DMS 273 treated with DMSO at 0.1 percent for 48 hours (cell line): Measurements from ENCODE around the gene SENP6.
"Not testable (repeated sequence)": the region's sequence is repeated elsewhere in the genome, so short reads cannot be mapped to it uniquely, and the experiment has no call there.

Experiments used
- DNase-seq: peaks from one replicate; lab custom pipeline; 2025; lab: John Stamatoyannopoulos, UW

Gene SENP6

GRCh38 chr6:75601304-75602245 lies at the start of gene SENP6:
Gene SENP6 (plus strand): TSS chr6:75601880. CDS start chr6:75602525, 645 bp downstream.
- DNase-seq = peak; percentile 56

GRCh38 chr6:75556240-75556639 lies 45.4 kb upstream of the SENP6 start:
- DNase-seq = no peak

GRCh38 chr6:75557068-75557467 lies 44.6 kb upstream of the SENP6 start:
- DNase-seq = no peak

- DNase-seq = no peak
These were observed 38.6 kb upstream of the SENP6 start for GRCh38 chr6:75563032-75563431.

GRCh38 chr6:75566137-75566767 lies 35.4 kb upstream of the SENP6 start:
- no peak for DNase-seq

- no peak for DNase-seq
These were observed 33.6 kb upstream of the SENP6 start for GRCh38 chr6:75568100-75568499.

GRCh38 chr6:75568965-75569364 lies 32.7 kb upstream of the SENP6 start:
- no peak for DNase-seq

- DNase-seq = not testable (repeated sequence)
These were observed 31.0 kb upstream of the SENP6 start for GRCh38 chr6:75570671-75571070.

GRCh38 chr6:75572072-75572471 lies 29.6 kb upstream of the SENP6 start:
- DNase-seq = no peak

GRCh38 chr6:75579951-75580350 lies 21.7 kb upstream of the SENP6 start:
- no peak for DNase-seq

GRCh38 chr6:75581231-75581630 lies 20.4 kb upstream of the SENP6 start:
- DNase-seq = no peak

- DNase-seq = not testable (repeated sequence)
These were observed 17.1 kb upstream of the SENP6 start for GRCh38 chr6:75584552-75584951.

GRCh38 chr6:75588948-75589347 lies 12.7 kb upstream of the SENP6 start:
- no peak for DNase-seq

- no peak for DNase-seq
These were observed 11.3 kb upstream of the SENP6 start for GRCh38 chr6:75590370-75590769.

GRCh38 chr6:75596380-75596779 lies 5.3 kb upstream of the SENP6 start:
- DNase-seq = not testable (repeated sequence)

GRCh38 chr6:75600768-75601167 lies 912 bp upstream of the SENP6 start:
- DNase-seq = no peak

GRCh38 chr6:75602246-75603105 lies 796 bp downstream of the SENP6 start:
- no peak for DNase-seq

GRCh38 chr6:75603106-75603420 lies 1.4 kb downstream of the SENP6 start:
- no peak for DNase-seq

GRCh38 chr6:75604294-75604693 lies 2.6 kb downstream of the SENP6 start:
- DNase-seq = no peak

GRCh38 chr6:75605635-75606034 lies 4.0 kb downstream of the SENP6 start:
- DNase-seq = no peak

- no peak for DNase-seq
These were observed 6.6 kb downstream of the SENP6 start for GRCh38 chr6:75608304-75608703.

- DNase-seq = no peak
These were observed 7.4 kb downstream of the SENP6 start for GRCh38 chr6:75608956-75609533.
